SHP77 treated with DMSO at 0.1 percent for 48 hours (cell line): ENCODE results near the gene WNT2.
"Not testable (repeated sequence)": the region's sequence is repeated elsewhere in the genome, so short reads cannot be mapped to it uniquely, and the experiment has no call there.

ENCODE experiments used
- DNase-seq: peaks from one replicate; lab custom pipeline; 2025; lab: John Stamatoyannopoulos, UW

WNT2 gene

DNA sequence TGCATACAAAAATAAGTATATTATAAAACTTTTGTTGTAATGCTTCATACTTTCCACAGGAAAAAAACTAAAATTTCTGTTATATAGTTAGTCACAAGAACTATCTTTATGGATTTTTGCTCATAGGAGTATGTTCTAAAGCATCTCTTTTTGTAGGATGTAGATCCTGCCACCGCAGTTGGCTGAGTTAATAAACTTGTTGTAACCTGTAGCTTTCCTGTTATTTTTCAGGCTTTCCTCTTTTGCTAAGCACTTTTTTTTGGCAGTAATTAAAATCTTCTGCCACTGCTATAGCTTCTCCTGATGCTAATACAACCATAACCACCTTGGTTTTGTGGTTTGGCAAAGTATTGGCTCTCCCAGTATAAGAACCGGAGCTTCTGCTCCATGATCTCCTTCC lies 60.3 kb downstream of the WNT2 start:
- no peak for DNase-seq

GRCh38 chr7:117259615-117260014 lies 63.2 kb downstream of the WNT2 start:
- no peak for DNase-seq

DNA sequence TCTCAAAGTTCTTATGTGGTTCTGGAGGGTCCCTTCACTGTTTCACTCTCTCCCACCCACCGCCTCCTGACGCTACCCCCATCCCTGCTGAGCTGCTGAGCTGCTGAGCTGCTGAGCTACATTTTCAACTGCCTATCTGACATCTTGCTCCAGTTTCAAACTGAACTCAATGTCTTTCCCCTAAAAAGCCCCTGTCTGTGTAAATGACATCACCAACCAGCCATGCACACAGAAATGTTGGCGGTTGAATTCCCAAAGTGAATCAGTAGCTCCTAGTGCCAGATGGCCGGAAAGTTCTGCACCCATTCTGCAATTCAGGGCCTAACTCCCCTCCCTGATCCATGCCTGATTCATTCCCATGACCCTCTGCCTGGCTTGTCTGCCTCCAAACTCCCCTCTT lies 71.2 kb downstream of the WNT2 start:
- no peak for DNase-seq

GRCh38 chr7:117250801-117251200 lies 72.1 kb downstream of the WNT2 start:
- DNase-seq: no peak

DNA sequence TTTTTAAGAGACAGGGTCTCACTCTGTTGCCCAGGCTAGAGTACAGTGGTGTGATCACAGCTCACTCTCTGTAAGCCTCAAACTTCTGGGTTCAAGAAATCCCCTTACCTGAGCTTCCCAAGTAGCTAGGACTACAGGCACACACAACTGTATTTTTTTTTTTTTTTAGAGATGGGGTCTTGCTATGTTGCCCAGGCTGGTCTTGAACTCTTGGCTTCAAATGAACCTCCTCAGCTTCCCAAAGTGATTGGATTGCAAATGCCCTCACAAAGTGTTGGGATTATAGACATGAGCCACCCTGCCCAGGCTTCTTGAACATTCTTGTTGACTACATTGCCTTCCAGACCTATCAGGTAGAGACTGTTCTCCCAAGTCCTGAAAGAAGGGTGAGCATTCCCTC lies 72.6 kb downstream of the WNT2 start:
- DNase-seq: no peak

GRCh38 chr7:117249696-117250095 lies 73.2 kb downstream of the WNT2 start:
- no peak for DNase-seq

DNA sequence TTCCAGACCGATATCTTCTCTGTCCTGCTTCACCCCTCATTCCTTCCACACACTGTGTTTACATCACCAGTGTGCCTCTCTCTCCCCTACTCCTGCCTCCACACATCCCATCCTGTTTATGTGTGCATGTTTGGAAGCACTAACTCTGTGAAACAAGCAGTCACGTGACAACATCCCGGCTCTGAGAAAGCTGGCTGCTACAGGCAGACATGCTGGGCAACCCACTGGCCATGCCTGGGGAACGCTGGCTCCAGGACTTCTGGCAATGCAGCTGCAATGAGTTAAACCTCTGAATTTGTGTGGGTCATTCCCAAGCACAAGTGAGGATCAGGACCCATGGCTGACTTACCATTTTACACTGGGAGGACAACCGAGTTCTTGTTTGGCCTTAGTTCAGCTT lies 74.0 kb downstream of the WNT2 start:
- DNase-seq: no peak

GRCh38 chr7:117247809-117248208 lies 75.0 kb downstream of the WNT2 start:
- DNase-seq: no peak

DNA sequence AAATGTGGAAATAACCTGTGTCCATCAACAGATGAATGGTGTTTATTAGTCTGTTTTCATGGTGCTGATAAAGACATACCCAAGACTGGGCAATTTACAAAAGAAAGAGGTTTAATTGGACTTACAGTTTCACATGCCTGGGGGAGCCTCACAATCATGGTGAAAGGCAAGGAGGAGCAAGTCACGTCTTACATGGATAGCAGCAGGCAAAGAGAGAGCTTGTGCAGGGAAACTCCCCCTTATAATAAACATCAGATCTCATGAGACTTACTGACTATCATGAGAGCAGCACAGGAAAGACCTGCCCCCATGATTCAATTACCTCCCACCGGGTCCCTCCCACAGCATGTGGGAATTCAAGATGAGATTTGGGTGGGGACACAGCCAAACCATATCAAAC lies 77.2 kb downstream of the WNT2 start:
- not testable (repeated sequence) for DNase-seq

DNA sequence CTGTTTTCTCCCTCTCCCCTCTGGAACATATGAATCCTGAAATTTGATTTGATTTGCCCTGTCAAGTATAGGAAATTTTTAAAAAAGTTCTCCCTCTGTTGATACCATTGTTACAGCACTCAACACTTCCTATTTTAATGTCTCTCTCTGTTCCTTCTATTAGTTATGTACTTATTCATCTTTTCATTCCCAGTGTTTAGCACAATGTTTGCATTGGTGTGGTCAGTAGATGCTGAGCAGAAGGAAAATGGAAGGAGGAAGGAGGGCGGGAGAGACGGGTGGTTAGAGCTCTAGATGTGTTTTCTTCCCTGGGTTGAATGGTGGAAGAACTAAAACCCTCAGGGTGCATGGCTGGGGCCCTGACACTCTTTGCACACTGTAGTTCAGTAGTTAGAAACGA lies 79.5 kb downstream of the WNT2 start:
- no peak for DNase-seq

- no peak for DNase-seq
These were observed 81.8 kb downstream of the WNT2 start for GRCh38 chr7:117241088-117241487.

GRCh38 chr7:117238937-117239336 lies 83.9 kb downstream of the WNT2 start:
- DNase-seq: no peak

GRCh38 chr7:117238472-117238871 lies 84.4 kb downstream of the WNT2 start:
- no peak for DNase-seq

DNA sequence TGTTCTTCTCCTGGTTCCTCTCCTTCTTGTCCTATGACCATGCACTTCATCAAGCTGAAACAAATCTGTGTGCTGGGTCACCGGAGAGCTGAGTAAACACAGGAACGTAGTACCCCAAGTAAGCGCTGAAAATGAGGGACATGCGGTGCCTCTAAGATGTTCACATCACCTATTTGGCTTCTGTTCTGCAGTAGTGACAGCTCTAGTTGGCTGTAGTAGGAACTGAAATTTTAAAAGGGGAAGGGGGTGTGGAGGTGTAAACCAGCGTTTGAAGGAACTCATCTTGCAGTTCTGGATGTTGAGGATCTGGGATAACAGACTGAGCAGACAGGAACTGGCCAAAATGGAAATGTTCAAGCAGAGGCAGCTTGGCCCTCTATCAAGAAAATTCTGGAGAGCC lies 85.2 kb downstream of the WNT2 start:
- DNase-seq: no peak

DNA sequence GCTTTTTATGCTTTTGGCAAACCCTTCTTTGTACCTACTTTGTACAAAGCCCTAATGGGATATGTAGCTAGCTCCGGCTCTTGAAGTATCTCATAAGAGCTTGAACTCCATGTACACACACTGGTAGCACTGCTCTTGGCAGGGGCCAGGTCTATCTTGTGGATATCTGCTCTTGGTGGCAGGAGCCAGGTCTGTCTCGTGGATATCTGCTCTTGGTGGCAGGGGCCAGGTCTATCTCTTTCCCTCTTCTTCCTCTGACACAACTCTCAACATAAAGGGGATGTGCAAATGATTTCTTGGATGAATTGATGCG lies 91.9 kb downstream of the WNT2 start:
- DNase-seq: no peak

DNA sequence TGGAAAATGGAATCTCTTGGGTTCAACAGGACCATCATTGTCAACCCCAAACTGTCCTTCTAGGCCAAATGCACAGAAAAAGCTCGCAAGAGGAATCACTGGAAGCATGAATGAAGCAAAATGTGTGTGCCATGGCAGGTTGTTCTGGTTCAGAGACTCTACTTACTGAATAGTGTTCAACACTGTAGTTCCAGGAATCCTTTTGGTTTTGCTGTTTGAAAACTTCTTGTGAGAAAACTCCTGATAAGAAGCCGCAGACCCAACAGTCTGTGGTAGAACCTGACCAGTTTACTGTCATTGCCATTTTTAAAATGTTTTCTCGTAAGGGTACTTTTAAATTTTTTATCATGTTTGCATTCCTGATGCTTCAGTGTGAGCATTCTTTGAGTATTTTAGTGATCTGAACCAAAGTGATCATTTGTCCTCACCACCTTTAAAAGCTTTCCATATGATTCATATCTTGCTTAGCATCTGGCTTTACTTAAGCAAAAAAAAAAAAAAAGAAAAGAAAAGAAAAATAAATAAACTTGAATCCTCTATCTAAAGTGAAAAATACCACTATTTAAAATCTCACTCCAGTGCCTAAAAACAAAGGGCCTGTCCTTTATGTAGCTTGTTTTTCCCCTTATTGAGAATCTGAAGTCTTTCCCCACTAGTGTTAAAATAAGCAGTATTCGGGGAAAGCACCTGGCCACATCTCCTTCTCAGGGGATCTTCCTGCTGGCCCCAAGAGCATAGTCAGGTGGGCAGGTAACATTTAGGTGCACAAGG lies 92.4 kb downstream of the WNT2 start:
- DNase-seq: no peak

- DNase-seq: no peak
These were observed 93.5 kb downstream of the WNT2 start for GRCh38 chr7:117229350-117229749.

DNA sequence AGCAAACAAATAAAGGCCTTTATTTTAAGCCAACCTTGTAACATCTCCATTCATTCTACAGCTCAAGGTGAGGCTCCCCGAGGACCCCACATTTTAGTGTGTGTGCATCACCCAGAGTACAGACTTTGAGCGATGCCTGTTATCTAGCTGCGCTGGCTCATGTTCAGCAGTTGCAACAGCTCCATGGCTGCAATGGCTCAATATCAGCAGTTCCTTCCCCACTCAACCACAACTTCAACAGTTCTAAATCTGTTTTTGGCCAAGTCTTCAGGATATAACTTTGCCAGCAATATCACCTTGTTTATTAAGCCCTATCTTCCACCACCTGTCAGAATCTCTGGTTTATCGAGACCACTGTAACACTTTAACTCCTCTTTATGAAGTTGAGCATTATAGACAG lies 95.8 kb downstream of the WNT2 start:
- DNase-seq: no peak

DNA sequence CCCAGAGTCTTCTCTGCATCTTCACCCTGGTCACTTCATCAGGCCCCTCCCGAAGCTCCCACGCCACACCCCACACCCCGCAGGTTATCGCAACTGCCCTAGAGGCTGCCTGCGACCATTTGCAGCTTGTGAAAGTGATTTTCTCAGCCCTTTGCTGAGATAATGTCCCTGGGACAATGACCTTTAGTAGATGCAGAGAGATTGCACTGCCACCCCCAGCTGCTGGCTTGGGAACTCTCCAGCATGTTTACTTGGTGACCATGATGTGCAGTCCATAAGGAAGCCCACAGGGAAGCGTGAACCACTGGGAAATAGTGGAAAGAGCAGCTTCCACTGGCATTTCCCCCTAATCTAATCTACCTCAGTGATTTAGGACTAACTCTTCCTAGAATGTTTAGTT lies 97.3 kb downstream of the WNT2 start:
- DNase-seq: no peak
